Neural progenitor cell (in vitro differentiated cells): Measurements from ENCODE around the gene MYRFL. TPM values are rescaled to one million over a fixed set of nuclear protein-coding genes. Genes with fewer than 3 reads are reported as not detected.

Source experiments
- DNase-seq: peaks from one replicate; pipeline ENCODE4 v3.0.0-alpha.2; 2016; ENCODE audit warnings: low spot score
- H2AFZ ChIP-seq: fragments of 200-600 bp; sonication (generic); replicated peaks from 2 replicates; pipeline ENCODE4 v1.6.1; 2016; ENCODE audit warnings: antibody characterized with exemption
- H3F3A ChIP-seq: fragments of 200-600 bp; sonication (generic); 2 replicates; pipeline ENCODE4 v1.6.1; 2016; ENCODE audit warnings: antibody characterized with exemption, low read depth
- H3K27ac ChIP-seq: fragments of 200-600 bp; sonication (generic); 2 replicates; pipeline ENCODE4 v1.5.1; 2016; ENCODE audit warnings: mild to moderate bottlenecking
- H3K27me3 ChIP-seq: fragments of 200-600 bp; sonication (generic); 2 replicates; pipeline ENCODE4 v1.6.1; 2016; ENCODE audit warnings: mild to moderate bottlenecking, moderate library complexity
- H3K36me3 ChIP-seq: fragments of 200-600 bp; sonication (generic); 2 replicates; pipeline ENCODE4 v1.5.1; 2016
- H3K4me1 ChIP-seq: fragments of 200-600 bp; sonication (generic); 2 replicates; pipeline ENCODE4 v1.6.1; 2016; ENCODE audit warnings: mixed run types
- H3K4me2 ChIP-seq: fragments of 200-600 bp; sonication (generic); 2 replicates; pipeline ENCODE4 v1.6.1; 2016
- H3K4me3 ChIP-seq: fragments of 200-600 bp; sonication (generic); 2 replicates; pipeline ENCODE4 v1.5.1; 2016
- H3K79me2 ChIP-seq: fragments of 200-600 bp; sonication (generic); 2 replicates; pipeline ENCODE4 v1.6.1; 2016; ENCODE audit warnings: low read depth
- H3K9ac ChIP-seq: fragments of 200-600 bp; sonication (generic); 2 replicates; pipeline ENCODE4 v1.6.1; 2016
- H3K9me3 ChIP-seq: fragments of 200-600 bp; sonication (generic); 2 replicates; pipeline ENCODE4 v1.5.1; 2016; ENCODE audit warnings: low read depth
- H4K20me1 ChIP-seq: fragments of 200-600 bp; sonication (generic); 2 replicates; pipeline ENCODE4 v1.6.1; 2016; ENCODE audit warnings: low read depth
- H3K27ac Mint-ChIP-seq: 3 replicates; pipeline ENCODE4 v1.8.0; 2021; ENCODE audit warnings: mixed read lengths
- H3K27me3 Mint-ChIP-seq: 2 replicates; pipeline ENCODE4 v1.8.0; 2022; ENCODE audit warnings: low read depth, mild to moderate bottlenecking, inconsistent platforms, moderate library complexity, mixed read lengths; ENCODE audit not compliant: insufficient read depth
- H3K36me3 Mint-ChIP-seq: 3 replicates; pipeline ENCODE4 v1.8.0; 2021; ENCODE audit warnings: mixed read lengths
- H3K4me1 Mint-ChIP-seq: 3 replicates; pipeline ENCODE4 v1.8.0; 2021; ENCODE audit warnings: mixed read lengths
- H3K4me3 Mint-ChIP-seq: 3 replicates; pipeline ENCODE4 v1.8.0; 2021; ENCODE audit warnings: mild to moderate bottlenecking, moderate library complexity, mixed read lengths
- H3K9me3 Mint-ChIP-seq: 3 replicates; pipeline ENCODE4 v1.8.0; 2020; ENCODE audit warnings: mixed read lengths
- CTCF ChIP-seq: fragments of 200-600 bp; sonication (generic); IDR thresholded peaks from 2 replicates; pipeline ENCODE4 v1.5.1; 2017; ENCODE audit warnings: antibody characterized with exemption, mild to moderate bottlenecking
- EZH2 ChIP-seq: fragments of 200-600 bp; sonication (generic); IDR thresholded peaks from 2 replicates; pipeline ENCODE4 v1.6.1; 2017; ENCODE audit warnings: antibody characterized with exemption, mild to moderate bottlenecking, moderate library complexity
- EZH2phosphoT487 ChIP-seq: fragments of 200-600 bp; sonication (generic); IDR thresholded peaks from 2 replicates; pipeline ENCODE4 v1.6.1; 2017; ENCODE audit warnings: antibody characterized with exemption
- total RNA-seq: library from RNA; depleted of rRNA; stranded (reverse); fragments of >200 nt; gene quantifications from 2 replicates; pipeline ENCODE4 v1.2.3, GENCODE V29; 2015; ENCODE audit warnings: low replicate concordance

Gene MYRFL
- total RNA-seq, 1 donor from 2014 or later, result not detected

GRCh38 chr12:69915964-69916363 is 90.9 kb downstream of the MYRFL start:
- H3K36me3 Mint-ChIP-seq, result peaks cover 2% of the 10 kb centered on the region

GRCh38 chr12:69916544-69917235 is 91.7 kb downstream of the MYRFL start:
- H2AFZ ChIP-seq, result no peak overlapping the region
- no peak for DNase-seq
- H3K4me3 Mint-ChIP-seq, result no peak overlapping the region
- H3K9me3 ChIP-seq, result no peaks in the 10 kb centered on the region
- peaks cover 3% of the 10 kb centered on the region for H3F3A ChIP-seq
- TF ChIP-seq CTCF (no peak), EZH2phosphoT487 (no peak)
- peaks cover under 1% of the 10 kb centered on the region for H3K4me1 Mint-ChIP-seq
- H3K36me3 Mint-ChIP-seq, result peaks cover 2% of the 10 kb centered on the region
- H3K27ac ChIP-seq, result no peak overlapping the region
- no peak overlapping the region for H3K27ac Mint-ChIP-seq
- H3K4me2 ChIP-seq, result no peak overlapping the region
- no peaks in the 10 kb centered on the region for H3K4me1 ChIP-seq
- no peak overlapping the region for H3K9ac ChIP-seq
- peaks cover 20% of the 10 kb centered on the region for H3K9me3 Mint-ChIP-seq
- peaks cover 7% of the 10 kb centered on the region for H3K27me3 Mint-ChIP-seq
- H4K20me1 ChIP-seq, result no peaks in the 10 kb centered on the region
- H3K36me3 ChIP-seq, result no peaks in the 10 kb centered on the region
- no peaks in the 10 kb centered on the region for H3K27me3 ChIP-seq
- no peaks in the 10 kb centered on the region for H3K79me2 ChIP-seq
- no peak overlapping the region for H3K4me3 ChIP-seq

More at GRCh38 chr12:69915964-69916363, 90.9 kb downstream of the MYRFL start:
- H3F3A ChIP-seq, result peaks cover 9% of the 10 kb centered on the region
- H3K27ac ChIP-seq, result no peak overlapping the region
- no peaks in the 10 kb centered on the region for H3K79me2 ChIP-seq
- H3K27me3 ChIP-seq, result no peaks in the 10 kb centered on the region
- Mint-ChIP-seq H3K27me3 (peaks cover 7% of the 10 kb centered on the region), H3K4me3 (no peak overlapping the region), H3K9me3 (peaks cover 20% of the 10 kb centered on the region), H3K4me1 (peaks cover 5% of the 10 kb centered on the region), H3K27ac (no peak overlapping the region)
- H2AFZ ChIP-seq, result no peak overlapping the region
- H3K9me3 ChIP-seq, result no peaks in the 10 kb centered on the region
- no peak overlapping the region for H3K9ac ChIP-seq
- H3K4me2 ChIP-seq, result no peak overlapping the region
- no peak for DNase-seq
- no peak for TF ChIP-seq EZH2phosphoT487
- no peak for TF ChIP-seq CTCF
- no peak for TF ChIP-seq EZH2
- no peaks in the 10 kb centered on the region for H4K20me1 ChIP-seq
- H3K4me3 ChIP-seq, result no peak overlapping the region
- no peaks in the 10 kb centered on the region for H3K36me3 ChIP-seq
- no peaks in the 10 kb centered on the region for H3K4me1 ChIP-seq

GRCh38 chr12:69918287-69918686 is 93.3 kb downstream of the MYRFL start:
- H3F3A ChIP-seq, result no peaks in the 10 kb centered on the region
- Mint-ChIP-seq H3K9me3 (peaks cover 15% of the 10 kb centered on the region), H3K4me1 (no peaks in the 10 kb centered on the region), H3K27ac (no peak overlapping the region), H3K36me3 (no peaks in the 10 kb centered on the region), H3K27me3 (peaks cover 4% of the 10 kb centered on the region), H3K4me3 (no peak overlapping the region)
- no peak overlapping the region for H3K9ac ChIP-seq
- H3K4me3 ChIP-seq, result no peak overlapping the region
- H3K4me1 ChIP-seq, result no peaks in the 10 kb centered on the region
- no peak for TF ChIP-seq CTCF
- no peak for TF ChIP-seq EZH2
- TF ChIP-seq EZH2phosphoT487, result no peak
- H3K27me3 ChIP-seq, result no peaks in the 10 kb centered on the region
- no peaks in the 10 kb centered on the region for H4K20me1 ChIP-seq
- DNase-seq, result no peak
- H2AFZ ChIP-seq, result no peak overlapping the region
- H3K36me3 ChIP-seq, result no peaks in the 10 kb centered on the region
- H3K79me2 ChIP-seq, result no peaks in the 10 kb centered on the region
- no peak overlapping the region for H3K27ac ChIP-seq
- no peaks in the 10 kb centered on the region for H3K9me3 ChIP-seq
- no peak overlapping the region for H3K4me2 ChIP-seq
